OCI-LY3 (cell line): ENCODE results near the gene YLPM1.

ENCODE experiments used
- CTCF ChIP-seq: fragments of 200-600, 300-600 bp; sonication (generic); IDR thresholded peaks from 2 replicates; pipeline ENCODE4 v1.5.1; 2014; ENCODE audit warnings: antibody characterized with exemption, low read length, low read depth
- EZH2phosphoT487 ChIP-seq: fragments of 200-600 bp; shearing (Covaris generic); IDR thresholded peaks from 2 replicates; pipeline ENCODE4 v1.6.1; 2018; ENCODE audit warnings: antibody characterized with exemption, mixed run types, low read depth

GRCh38 chr14:74834692-74835392 lies 71.7 kb downstream of the YLPM1 start:
- TF ChIP-seq CTCF (no peak), EZH2phosphoT487 (no peak)
